Prostate gland (tissue), 2 donors: ENCODE results near the gene MBD6. TPM values are rescaled to one million over a fixed set of nuclear protein-coding genes. Genes with fewer than 3 reads are reported as not detected.
"Not testable (repeated sequence)": the region's sequence is repeated elsewhere in the genome, so short reads cannot be mapped to it uniquely, and the experiment has no call there.

ENCODE experiments used
- DNase-seq: peaks from one replicate; pipeline ENCODE4 v3.0.0-alpha.2; 2019; ENCODE audit warnings: low spot score
- H3K27ac ChIP-seq, 2 donors: fragments of 200-600 bp; sonication (generic); 2 replicates each; pipeline ENCODE4 v1.5.1; 2017 to 2019
- H3K27me3 ChIP-seq: fragments of 200-600 bp; sonication (generic); replicated peaks from 2 replicates; pipeline ENCODE4 v1.5.1; 2019; ENCODE audit not compliant: insufficient read depth
- H3K36me3 ChIP-seq, 2 donors: fragments of 200-600 bp; sonication (generic); 1 replicate in 1 of 2; 2 replicates in 1 of 2; pipeline versions ENCODE4 v1.5.1 to v1.8.1; 2017 to 2019
- H3K4me1 ChIP-seq: fragments of 200-600 bp; sonication (generic); replicated peaks from 2 replicates; pipeline ENCODE4 v1.5.1; 2019
- H3K4me3 ChIP-seq, 2 donors: fragments of 200-600 bp; sonication (generic); 2 replicates each; pipeline ENCODE4 v1.5.1; 2017 to 2019
- H3K9me3 ChIP-seq: fragments of 200-600 bp; sonication (generic); 2 replicates; pipeline ENCODE4 v1.5.1; 2017
- POLR2A ChIP-seq: fragments of 450-650 bp; IDR thresholded peaks from one replicate; pipeline ENCODE4 v1.6.1; 2016; ENCODE audit warnings: antibody characterized with exemption, mild to moderate bottlenecking
- POLR2AphosphoS5 ChIP-seq: sonication (generic); formaldehyde crosslinking; IDR thresholded peaks from one replicate; pipeline ENCODE4 v1.6.1; 2017; ENCODE audit warnings: antibody characterized with exemption
- WGBS: methylation state at CpG from one replicate; pipeline ENCODE4 v1.1.5; 2018; 5-methylcytosine and 5-hydroxymethylcytosine counted together
- intact Hi-C: fragments of 100-400 bp; cut with DNase I; formaldehyde crosslinking; loops from one replicate; pipeline ENCODE4 v1.14.2; 2022
- total RNA-seq, 2 donors: library from RNA; depleted of rRNA; stranded (reverse); fragments of >200 nt; gene quantifications; one replicate each; pipeline ENCODE4 v1.1.0, GENCODE V29; 2016
- TF ChIP-seq, protein P1 (sequence below), 4 experiments: fragments of 200-600 bp in 2 of 4; fragments of 450-650 bp in 2 of 4; sonication (generic) in 2 of 4; IDR thresholded peaks; 1 replicate in 3 of 4; 2 replicates in 1 of 4; pipeline ENCODE4 v1.5.1; 2016 to 2019; ENCODE audit warnings: antibody characterized with exemption in 4 of 4, mild to moderate bottlenecking in 2 of 4, moderate library complexity in 2 of 4

MBD6 gene
- total RNA-seq, 2 donors from 2014 or later: 54.5 to 92.1 TPM

DNA sequence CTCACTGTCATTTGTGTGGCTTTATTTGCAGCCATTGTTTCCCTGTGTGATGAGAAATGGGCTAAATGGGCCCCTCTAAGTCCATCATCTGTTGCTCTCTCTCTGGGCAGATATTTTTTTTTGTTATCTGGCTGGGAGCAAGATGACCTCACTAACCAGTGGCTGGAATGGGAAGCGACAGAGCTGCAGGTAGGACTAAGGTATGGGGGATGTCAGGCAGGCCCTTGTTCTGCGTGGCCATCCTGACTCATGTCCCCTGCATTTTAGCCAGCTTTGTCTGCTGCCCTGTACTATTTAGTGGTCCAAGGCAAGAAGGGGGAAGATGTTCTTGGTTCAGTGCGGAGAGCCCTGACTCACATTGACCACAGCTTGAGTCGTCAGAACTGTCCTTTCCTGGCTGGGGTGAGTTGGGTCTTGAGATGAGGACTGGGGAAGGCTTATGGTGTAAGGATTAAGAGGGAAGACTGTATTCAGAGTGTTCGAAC is 33.4 kb upstream of the MBD6 start:
- no peak for TF ChIP-seq POLR2AphosphoS5
- TF ChIP-seq, protein P1, sequence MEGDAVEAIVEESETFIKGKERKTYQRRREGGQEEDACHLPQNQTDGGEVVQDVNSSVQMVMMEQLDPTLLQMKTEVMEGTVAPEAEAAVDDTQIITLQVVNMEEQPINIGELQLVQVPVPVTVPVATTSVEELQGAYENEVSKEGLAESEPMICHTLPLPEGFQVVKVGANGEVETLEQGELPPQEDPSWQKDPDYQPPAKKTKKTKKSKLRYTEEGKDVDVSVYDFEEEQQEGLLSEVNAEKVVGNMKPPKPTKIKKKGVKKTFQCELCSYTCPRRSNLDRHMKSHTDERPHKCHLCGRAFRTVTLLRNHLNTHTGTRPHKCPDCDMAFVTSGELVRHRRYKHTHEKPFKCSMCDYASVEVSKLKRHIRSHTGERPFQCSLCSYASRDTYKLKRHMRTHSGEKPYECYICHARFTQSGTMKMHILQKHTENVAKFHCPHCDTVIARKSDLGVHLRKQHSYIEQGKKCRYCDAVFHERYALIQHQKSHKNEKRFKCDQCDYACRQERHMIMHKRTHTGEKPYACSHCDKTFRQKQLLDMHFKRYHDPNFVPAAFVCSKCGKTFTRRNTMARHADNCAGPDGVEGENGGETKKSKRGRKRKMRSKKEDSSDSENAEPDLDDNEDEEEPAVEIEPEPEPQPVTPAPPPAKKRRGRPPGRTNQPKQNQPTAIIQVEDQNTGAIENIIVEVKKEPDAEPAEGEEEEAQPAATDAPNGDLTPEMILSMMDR (IDR thresholded peaks at IDR 0.05): no peak
- no peak for TF ChIP-seq POLR2A

DNA sequence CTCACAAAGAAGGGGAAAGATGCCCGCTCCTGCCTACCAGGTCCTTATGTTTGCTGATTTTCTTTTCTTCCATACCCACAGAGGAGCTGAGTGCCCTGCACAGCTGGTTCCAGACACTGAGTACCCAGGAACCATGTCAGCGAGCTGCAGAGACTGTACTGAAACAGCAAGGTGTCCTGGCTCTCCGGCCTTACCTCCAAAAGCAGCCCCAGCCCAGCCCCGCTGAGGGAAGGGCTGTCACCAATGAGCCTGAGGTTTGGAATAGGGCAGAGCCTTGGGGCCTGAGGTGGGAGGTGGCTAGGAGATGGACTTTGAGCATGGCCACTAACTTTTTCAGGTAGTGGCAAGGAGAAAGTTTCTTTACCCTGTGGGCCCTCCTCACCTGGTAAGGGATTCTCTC is 32.5 kb upstream of the MBD6 start:
- H3K36me3 ChIP-seq: peaks cover 0 to 3% of the 10 kb centered on the region in 2 donors
- H3K4me1 ChIP-seq: peaks cover 10% of the 10 kb centered on the region
- no peak overlapping the region for H3K4me3 ChIP-seq
- intact Hi-C loops: no loop called here
- H3K27me3 ChIP-seq: no peaks in the 10 kb centered on the region
- WGBS: 97% methylated on average over 4 of the region's 4 CpGs
- TF ChIP-seq POLR2A (no peak), POLR2AphosphoS5 (no peak)
- TF ChIP-seq, protein P1 (IDR thresholded peaks at IDR 0.05): no peak
- no peaks in the 10 kb centered on the region for H3K9me3 ChIP-seq
- H3K27ac ChIP-seq: peak overlapping the region; percentile 75 to 87
- no peak for DNase-seq

More for the DNA sequence above, 33.4 kb upstream of the MBD6 start:
- peaks cover 10% of the 10 kb centered on the region for H3K4me1 ChIP-seq
- no peak overlapping the region for H3K4me3 ChIP-seq
- intact Hi-C loops: no loop called here
- no peaks in the 10 kb centered on the region for H3K9me3 ChIP-seq
- 91% methylated on average over 5 of the region's 5 CpGs for WGBS
- H3K27ac ChIP-seq: peak overlapping the region; percentile 61 to 87
- DNase-seq: no peak
- no peaks in the 10 kb centered on the region for H3K27me3 ChIP-seq
- H3K36me3 ChIP-seq: peaks cover 0 to 3% of the 10 kb centered on the region in 2 donors

GRCh38 chr12:57491393-57492280 is 31.0 kb upstream of the MBD6 start:
- WGBS: 83% methylated on average over 15 of the region's 15 CpGs
- peak overlapping the region; percentile 75 to 87 for H3K27ac ChIP-seq
- no peaks in the 10 kb centered on the region for H3K27me3 ChIP-seq
- H3K4me1 ChIP-seq: peaks cover 10% of the 10 kb centered on the region
- DNase-seq: peak; percentile 63
- H3K36me3 ChIP-seq: peaks cover 0 to 3% of the 10 kb centered on the region in 2 donors
- TF ChIP-seq, protein P1 (IDR thresholded peaks at IDR 0.05): no peak
- TF ChIP-seq POLR2AphosphoS5: peak; percentile 84
- intact Hi-C loops: no loop called here
- H3K9me3 ChIP-seq: no peaks in the 10 kb centered on the region
- no peak overlapping the region for H3K4me3 ChIP-seq

DNA sequence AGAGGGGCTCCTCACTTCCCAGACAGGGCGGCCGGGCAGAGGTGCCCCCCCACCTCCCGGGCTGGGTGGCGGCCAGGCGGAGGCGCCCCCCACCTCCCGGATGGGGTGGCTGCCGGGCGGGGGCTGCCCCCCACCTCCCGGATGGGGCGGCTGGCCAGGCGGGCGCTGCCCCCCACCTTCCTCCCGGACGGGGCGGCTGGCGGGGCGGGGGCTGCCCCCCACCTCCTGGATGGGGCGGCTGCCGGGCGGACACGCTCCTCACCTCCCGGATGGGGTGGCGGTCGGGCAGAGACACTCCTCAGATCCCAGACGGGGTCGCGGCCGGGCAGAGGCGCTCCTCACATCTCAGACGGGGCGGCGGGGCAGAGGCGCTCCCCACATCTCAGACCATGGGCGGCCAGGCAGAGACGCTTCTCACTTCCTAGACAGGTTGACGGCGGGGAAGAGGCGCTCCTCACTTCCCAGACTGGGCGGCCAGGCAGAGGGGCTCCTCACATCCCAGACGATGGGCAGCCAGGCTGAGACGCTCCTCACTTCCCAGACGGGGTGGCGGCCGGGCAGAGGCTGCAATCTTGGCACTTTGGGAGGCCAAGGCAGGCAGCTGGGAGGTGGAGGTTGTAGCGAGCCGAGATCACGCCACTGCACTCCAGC is 27.4 kb upstream of the MBD6 start:
- intact Hi-C loops, H3K4me3 ChIP-seq, H3K36me3 ChIP-seq, H3K27me3 ChIP-seq, DNase-seq, H3K4me1 ChIP-seq, H3K9me3 ChIP-seq, H3K27ac ChIP-seq: not testable (repeated sequence)
- WGBS: 92% methylated on average over 19 of the region's 48 CpGs

GRCh38 chr12:57496822-57497221 is 25.8 kb upstream of the MBD6 start:
- Histone ChIP-seq H3K36me3 (peaks cover 4 to 8% of the 10 kb centered on the region in 2 donors), H3K27me3 (no peaks in the 10 kb centered on the region), H3K4me3 (no peak overlapping the region), H3K9me3 (no peaks in the 10 kb centered on the region), H3K27ac (no peak overlapping the region), H3K4me1 (no peaks in the 10 kb centered on the region)
- intact Hi-C loops: no loop called here
- no peak for TF ChIP-seq POLR2A
- TF ChIP-seq POLR2AphosphoS5: no peak
- TF ChIP-seq, protein P1 (IDR thresholded peaks at IDR 0.05): no peak
- DNase-seq: no peak
